Erythroblast (primary cell): ENCODE results near the gene CLEC10A.

Source experiments
- GATA1 ChIP-seq: IDR thresholded peaks from 2 replicates; pipeline ENCODE4 v1.6.1; 2011; ENCODE audit warnings: low read depth, mild to moderate bottlenecking, control low read depth, low read length, moderate library complexity
- POLR2A ChIP-seq: IDR thresholded peaks from 2 replicates; pipeline ENCODE4 v1.6.1; 2011; ENCODE audit warnings: mild to moderate bottlenecking, low read length

- TF ChIP-seq POLR2A (no peak), GATA1 (no peak)
These were observed 33.4 kb upstream of the CLEC10A start for GRCh38 chr17:7113273-7114071.
